MM.1S (cell line): Measurements from ENCODE around the gene PCF11.

Experiments
- DNase-seq: peaks from one replicate; pipeline ENCODE4 v3.0.0-alpha.2; 2015
- H2AFZ ChIP-seq: fragments of 300-600 bp; sonication (generic); 2 replicates; pipeline ENCODE4 v1.6.0; 2016; ENCODE audit warnings: antibody characterized with exemption, low read length
- H3F3A ChIP-seq: fragments of 300-600 bp; sonication (generic); 2 replicates; pipeline ENCODE4 v1.6.1; 2016; ENCODE audit warnings: mild to moderate bottlenecking, antibody characterized with exemption, low read length, moderate library complexity, mixed read lengths; ENCODE audit not compliant: insufficient read depth
- H3K27ac ChIP-seq: fragments of 300-600 bp; sonication (generic); 2 replicates; pipeline ENCODE4 v1.5.1; 2016; ENCODE audit warnings: mild to moderate bottlenecking, low read length
- H3K27me3 ChIP-seq: fragments of 300-600 bp; sonication (generic); replicated peaks from 2 replicates; pipeline ENCODE4 v1.6.0; 2016; ENCODE audit warnings: low read length; ENCODE audit not compliant: insufficient read depth
- H3K36me3 ChIP-seq: fragments of 300-600 bp; sonication (generic); replicated peaks from 2 replicates; pipeline ENCODE4 v1.6.1; 2016; ENCODE audit warnings: mild to moderate bottlenecking, low read length, mixed read lengths; ENCODE audit not compliant: insufficient read depth
- H3K4me1 ChIP-seq: fragments of 300-600 bp; sonication (generic); 2 replicates; pipeline ENCODE4 v1.6.1; 2016; ENCODE audit warnings: low read length, mixed read lengths
- H3K4me2 ChIP-seq: fragments of 300-600 bp; sonication (generic); 2 replicates; pipeline ENCODE4 v1.6.0; 2016; ENCODE audit warnings: low read depth, low read length
- H3K4me3 ChIP-seq: fragments of 300-600 bp; sonication (generic); 2 replicates; pipeline ENCODE4 v1.5.1; 2016; ENCODE audit warnings: low read length, mixed read lengths
- H3K79me2 ChIP-seq: fragments of 300-600 bp; sonication (generic); 2 replicates; pipeline ENCODE4 v1.6.1; 2016; ENCODE audit warnings: mixed run types, low read length, mixed read lengths
- H3K9ac ChIP-seq: fragments of 300-600 bp; sonication (generic); 2 replicates; pipeline ENCODE4 v1.6.1; 2016; ENCODE audit warnings: low read length, mixed read lengths
- H3K9me2 ChIP-seq: fragments of 300-600 bp; sonication (generic); replicated peaks from 2 replicates; pipeline ENCODE4 v1.6.1; 2016; ENCODE audit warnings: mild to moderate bottlenecking, low read length, mixed read lengths; ENCODE audit not compliant: insufficient read depth
- H3K9me3 ChIP-seq: fragments of 300-600 bp; sonication (generic); replicated peaks from 2 replicates; pipeline ENCODE4 v1.6.1; 2016; ENCODE audit warnings: mild to moderate bottlenecking, low read length, mixed read lengths; ENCODE audit not compliant: insufficient read depth
- H4K20me1 ChIP-seq: fragments of 300-600 bp; sonication (generic); 2 replicates; pipeline ENCODE4 v1.6.1; 2016; ENCODE audit warnings: mild to moderate bottlenecking, low read length, moderate library complexity, mixed read lengths; ENCODE audit not compliant: insufficient read depth
- CTCF ChIP-seq: fragments of 300-600 bp; sonication (generic); IDR thresholded peaks from 2 replicates; pipeline ENCODE4 v1.5.1; 2016; ENCODE audit warnings: antibody characterized with exemption, low read length, mixed read lengths
- EZH2 ChIP-seq: fragments of 300-600 bp; sonication (generic); optimal IDR thresholded peaks from 2 replicates; pipeline ENCODE3; 2017; ENCODE audit warnings: low read depth, mild to moderate bottlenecking, antibody characterized with exemption, low read length, mixed read lengths
- EZH2phosphoT487 ChIP-seq: fragments of 300-600 bp; sonication (generic); IDR thresholded peaks from 2 replicates; pipeline ENCODE4 v1.6.1; 2018; ENCODE audit warnings: antibody characterized with exemption, low read length

The PCF11 gene

GRCh38 chr11:83124636-83125424 is 32.1 kb upstream of the PCF11 start:
- Histone ChIP-seq H3K79me2 (no peaks in the 10 kb centered on the region), H3K9me3 (no peaks in the 10 kb centered on the region), H3K9me2 (no peaks in the 10 kb centered on the region), H3K9ac (no peak overlapping the region), H4K20me1 (no peaks in the 10 kb centered on the region), H3K27ac (no peak overlapping the region), H3K4me1 (0 out of 2 replicates have a peak, but pooled peaks cover 4% of the 10 kb centered on the region), H3F3A (no peaks in the 10 kb centered on the region), H3K36me3 (no peaks in the 10 kb centered on the region), H3K4me2 (no peak overlapping the region), H3K27me3 (no peaks in the 10 kb centered on the region), H2AFZ (no peak overlapping the region), H3K4me3 (no peak overlapping the region)
- no peak for DNase-seq
- TF ChIP-seq CTCF, result no peak
- TF ChIP-seq EZH2phosphoT487, result no peak
- TF ChIP-seq EZH2, result no peak

DNA sequence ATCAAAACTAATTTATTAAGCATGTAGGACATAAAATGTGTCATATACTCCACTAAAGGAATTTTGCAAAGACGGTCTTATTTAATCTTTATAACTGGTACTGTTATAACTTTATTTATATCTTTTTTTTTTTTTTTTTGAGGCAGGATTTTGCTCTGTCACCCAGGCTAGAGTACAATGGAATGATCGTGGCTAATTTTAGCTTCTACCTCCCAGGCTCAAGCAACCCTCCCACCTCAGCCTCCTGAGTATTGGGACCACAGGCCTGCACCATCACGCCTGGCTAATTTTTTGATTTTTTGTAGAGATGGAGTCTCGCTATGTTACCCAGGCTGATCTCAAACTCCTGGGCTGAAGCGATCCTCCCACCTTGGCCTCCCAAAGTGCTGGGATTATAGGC is 31.4 kb upstream of the PCF11 start:
- no peak for DNase-seq
- Histone ChIP-seq H3F3A (no peaks in the 10 kb centered on the region), H3K9me2 (no peaks in the 10 kb centered on the region), H2AFZ (no peak overlapping the region), H3K9ac (no peak overlapping the region), H3K79me2 (no peaks in the 10 kb centered on the region), H4K20me1 (no peaks in the 10 kb centered on the region), H3K27me3 (no peaks in the 10 kb centered on the region), H3K36me3 (no peaks in the 10 kb centered on the region), H3K27ac (no peak overlapping the region), H3K4me2 (no peak overlapping the region), H3K4me3 (no peak overlapping the region), H3K9me3 (no peaks in the 10 kb centered on the region), H3K4me1 (no peaks in the 10 kb centered on the region)
- TF ChIP-seq EZH2phosphoT487, result no peak
- TF ChIP-seq CTCF, result no peak
- TF ChIP-seq EZH2, result no peak

DNA sequence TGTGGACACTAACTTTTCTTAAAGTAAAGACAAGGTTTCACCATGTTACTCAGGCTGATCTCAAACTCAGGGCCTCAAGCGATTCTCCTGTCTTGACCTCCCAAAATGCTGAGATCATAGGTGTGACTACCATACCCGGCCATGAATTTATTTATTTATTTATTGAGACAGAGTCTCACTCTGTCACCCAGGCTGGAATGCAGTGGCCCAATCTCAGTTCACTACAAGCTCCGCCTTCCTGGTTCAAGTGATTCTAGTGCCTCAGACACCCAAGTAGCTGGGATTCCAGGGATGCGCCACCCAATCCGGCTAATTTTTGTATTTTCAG is 29.7 kb upstream of the PCF11 start:
- H3F3A ChIP-seq, result no peaks in the 10 kb centered on the region
- H3K9me2 ChIP-seq, result no peaks in the 10 kb centered on the region
- DNase-seq, result no peak
- H3K4me1 ChIP-seq, result no peaks in the 10 kb centered on the region
- no peak overlapping the region for H3K9ac ChIP-seq
- H4K20me1 ChIP-seq, result no peaks in the 10 kb centered on the region
- no peak overlapping the region for H3K4me3 ChIP-seq
- no peaks in the 10 kb centered on the region for H3K9me3 ChIP-seq
- H2AFZ ChIP-seq, result no peak overlapping the region
- H3K36me3 ChIP-seq, result no peaks in the 10 kb centered on the region
- no peak overlapping the region for H3K27ac ChIP-seq
- TF ChIP-seq EZH2 (no peak), CTCF (no peak), EZH2phosphoT487 (no peak)
- H3K79me2 ChIP-seq, result no peaks in the 10 kb centered on the region
- no peak overlapping the region for H3K4me2 ChIP-seq
- no peaks in the 10 kb centered on the region for H3K27me3 ChIP-seq
